ENCODE data around the gene RPL37. TPM values are rescaled to one million over a fixed set of nuclear protein-coding genes. Genes with fewer than 3 reads are reported as not detected.

RPL37 gene
- total and polyA plus RNA-seq, 9 of the 15 experiments (the other 6 are each of a cell fraction or from before 2014, with no cell fraction given) = 2,342 to 7,963 (median 4,091) TPM

GRCh38 chr5:40828690-40829661, 6.0 kb downstream of the RPL37 start (continued):
- TF ChIP-seq SMAD3 (CRISPR knock-in tag; conservative IDR thresholded peaks at IDR 0.05) (peak; percentile 51; the same call in 1 of the 2 replicates), HNRNPH1 (optimal IDR thresholded peaks at IDR 0.05; ENCODE audit: low read depth, low read length) (no peak), POLR2B (IDR thresholded peaks at IDR 0.05; ENCODE audit: low read depth, partially characterized antibody) (peak; percentile 78), RREB1 (CRISPR knock-in tag; IDR thresholded peaks at IDR 0.05) (no peak), STAT5B (CRISPR knock-in tag; IDR thresholded peaks at IDR 0.05) (no peak), RCOR1 (IDR thresholded peaks at IDR 0.05; ENCODE audit: borderline replicate concordance in 1 of 2, low read depth in 2 of 2, low read length in 2 of 2) (no peak), PTTG1 (tag; IDR thresholded peaks at IDR 0.05; ENCODE audit: low read depth) (no peak), ZNF444 (CRISPR knock-in tag; IDR thresholded peaks at IDR 0.05) (no peak), HCFC1 (IDR thresholded peaks at IDR 0.05; ENCODE audit: low read depth, low read length) (no peak; the same call in 1 of the 2 replicates), KLF13 (tag; IDR thresholded peaks at IDR 0.05; ENCODE audit: borderline replicate concordance, low read depth) (no peak), TCFL5 (CRISPR knock-in tag; conservative IDR thresholded peaks at IDR 0.05) (no peak), TSHZ1 (CRISPR knock-in tag; IDR thresholded peaks at IDR 0.05) (no peak), ZNF239 (CRISPR knock-in tag; IDR thresholded peaks at IDR 0.05) (no peak), ILF3 (IDR thresholded peaks at IDR 0.05; ENCODE audit: borderline replicate concordance) (peak; percentile 96), PML (IDR thresholded peaks at IDR 0.05; ENCODE audit: low read length) (peak; percentile 59; the same call in 1 of the 2 replicates), PKNOX1 (IDR thresholded peaks at IDR 0.05) (no peak), NFE2L1 (tag; IDR thresholded peaks at IDR 0.05; ENCODE audit: borderline replicate concordance, low read depth) (no peak)
